COLO668 (cell line): Measurements from ENCODE around the gene DEGS2.

Experiments
- DNase-seq: peaks from one replicate; lab custom pipeline; 2025; ENCODE audit not compliant: unreplicated experiment; lab: John Stamatoyannopoulos, UW

DEGS2 gene

GRCh38 chr14:100117026-100117425 is 42.4 kb downstream of the DEGS2 start:
- DNase-seq = no peak

DNA sequence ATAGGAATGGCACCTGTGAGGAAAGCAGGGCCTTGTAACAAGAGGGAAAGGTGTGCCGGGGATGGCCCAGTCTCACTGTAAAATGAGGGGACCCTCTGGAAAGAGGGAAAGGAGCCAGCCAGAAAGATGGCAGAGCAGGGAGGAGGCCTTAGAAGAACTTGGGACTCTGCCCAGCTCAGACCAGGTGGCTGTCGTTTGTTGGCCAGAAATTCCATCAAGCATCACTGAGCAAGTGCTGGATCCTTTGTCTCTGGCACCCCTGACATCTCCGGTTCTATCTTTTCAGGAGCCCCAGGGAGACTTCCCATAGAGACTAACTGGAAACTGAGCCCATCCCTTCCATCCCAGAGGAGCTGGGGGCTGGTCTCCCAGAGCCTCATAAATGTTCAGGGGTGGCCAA is 43.3 kb downstream of the DEGS2 start:
- DNase-seq = no peak

GRCh38 chr14:100115726-100116125 is 43.7 kb downstream of the DEGS2 start:
- DNase-seq = no peak

DNA sequence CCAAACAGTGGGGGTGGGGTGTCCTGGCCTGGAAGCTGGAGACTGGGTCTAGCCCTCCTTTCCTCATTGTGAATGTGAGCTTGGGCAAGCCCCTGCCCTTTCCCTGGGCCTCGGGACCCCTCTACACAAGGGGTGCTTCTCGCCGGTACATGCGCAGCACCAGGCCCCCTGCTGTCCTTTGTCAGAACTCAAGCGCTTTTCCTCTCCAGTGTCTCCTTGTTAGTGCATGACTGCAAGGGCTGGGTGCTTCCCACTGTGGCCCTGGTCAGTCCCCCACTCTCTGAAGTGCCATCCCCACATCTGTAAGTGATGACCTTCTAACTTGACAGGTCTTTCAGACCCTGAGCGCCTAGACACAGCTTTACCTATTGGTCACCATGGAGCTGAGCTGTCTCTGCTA is 44.2 kb downstream of the DEGS2 start:
- DNase-seq = no peak

GRCh38 chr14:100114109-100114765 is 45.2 kb downstream of the DEGS2 start:
- no peak for DNase-seq

- DNase-seq = no peak
These were observed 47.3 kb downstream of the DEGS2 start for GRCh38 chr14:100111931-100112704.

GRCh38 chr14:100110816-100111215 is 48.6 kb downstream of the DEGS2 start:
- DNase-seq = no peak

DNA sequence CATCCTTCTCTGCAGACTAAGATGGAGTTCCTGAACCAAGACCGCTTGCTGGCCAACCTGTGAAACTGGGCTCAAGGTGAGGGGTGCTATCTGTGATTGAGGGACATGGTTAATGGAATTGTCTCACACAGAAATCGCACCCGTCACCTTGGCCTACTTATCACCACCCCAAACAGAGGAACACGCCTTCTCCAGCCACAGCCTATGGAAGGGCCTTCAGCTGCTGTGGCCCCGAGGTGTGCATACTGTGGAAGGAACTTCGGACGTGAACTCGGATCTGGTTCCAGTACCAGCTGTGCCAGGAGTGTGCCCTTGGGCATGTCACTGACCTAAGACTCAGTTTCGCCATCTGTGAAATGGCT is 49.9 kb downstream of the DEGS2 start:
- DNase-seq = no peak

DNA sequence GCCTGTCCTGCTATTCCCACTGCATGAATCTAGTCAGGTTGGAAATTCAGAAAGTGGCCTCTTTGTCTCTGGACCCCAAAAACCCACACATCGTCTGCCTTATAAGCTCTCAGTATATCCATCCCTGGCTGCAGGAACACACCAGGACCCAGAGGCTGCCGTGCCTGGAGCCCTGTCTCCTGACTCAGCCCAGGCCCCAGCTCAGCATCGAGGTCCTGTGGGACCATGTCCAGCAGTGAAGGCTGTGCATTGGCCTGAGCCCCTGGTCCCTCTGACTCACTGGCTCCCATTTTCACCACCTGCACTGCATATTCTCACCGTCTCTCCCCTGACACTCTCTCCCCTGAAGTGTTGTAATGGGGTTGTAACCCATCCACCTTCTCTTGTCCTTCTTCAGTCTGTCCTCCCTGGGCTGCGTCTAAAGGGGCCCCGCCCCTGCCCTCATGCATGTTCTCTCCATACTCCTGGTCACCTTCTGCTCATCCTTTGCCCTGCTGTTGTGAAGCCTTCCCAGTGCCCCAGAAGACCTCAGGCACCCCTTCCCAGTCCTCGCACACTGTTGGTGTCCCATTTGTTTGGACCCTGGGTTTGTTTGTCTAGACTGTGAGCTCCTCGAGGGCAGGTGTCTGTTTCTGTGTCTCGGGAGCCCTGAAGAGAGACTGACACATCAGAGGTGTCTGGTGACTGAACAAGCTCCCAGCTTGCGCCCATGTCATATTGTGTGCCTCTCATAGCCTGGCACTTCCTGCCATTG is 50.4 kb downstream of the DEGS2 start:
- no peak for DNase-seq

DNA sequence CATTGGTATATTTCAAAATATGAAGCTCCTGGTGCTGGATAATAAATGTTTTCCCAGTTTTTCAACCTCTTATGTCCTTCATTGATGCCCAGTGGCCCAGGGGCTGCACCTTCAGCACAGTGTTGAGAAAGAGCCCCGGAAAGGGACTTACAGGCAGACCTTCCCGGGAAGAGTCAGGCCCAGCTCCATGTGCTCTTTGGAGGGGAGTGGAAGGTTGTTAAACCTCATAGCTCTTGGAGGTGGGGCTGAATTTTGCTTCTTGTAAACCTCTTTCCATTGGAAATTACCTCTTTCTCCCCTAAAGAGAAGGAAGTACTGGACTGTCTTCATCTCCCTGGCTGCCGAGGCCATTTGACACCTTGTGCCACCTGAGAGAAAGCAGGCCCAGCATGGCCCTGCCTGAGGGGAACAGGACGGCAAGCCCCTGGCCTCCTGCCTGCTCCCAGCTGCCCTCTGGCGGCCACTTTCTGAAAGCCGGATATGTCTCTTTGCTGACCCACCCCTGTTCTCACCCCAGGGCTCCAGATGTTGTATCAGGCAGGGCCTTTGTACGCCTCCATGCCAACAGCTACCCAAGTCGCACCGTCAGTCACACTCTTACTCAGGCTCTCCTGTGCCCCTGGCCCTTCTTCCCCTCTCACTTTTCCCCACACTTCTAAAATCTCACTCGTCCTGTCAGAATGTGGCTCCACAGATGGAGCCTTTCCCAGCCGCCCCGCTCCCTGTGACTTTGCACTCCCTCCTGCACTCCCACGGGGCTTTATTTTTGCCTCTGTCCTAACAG is 51.2 kb downstream of the DEGS2 start:
- peak; percentile 81 for DNase-seq

DNA sequence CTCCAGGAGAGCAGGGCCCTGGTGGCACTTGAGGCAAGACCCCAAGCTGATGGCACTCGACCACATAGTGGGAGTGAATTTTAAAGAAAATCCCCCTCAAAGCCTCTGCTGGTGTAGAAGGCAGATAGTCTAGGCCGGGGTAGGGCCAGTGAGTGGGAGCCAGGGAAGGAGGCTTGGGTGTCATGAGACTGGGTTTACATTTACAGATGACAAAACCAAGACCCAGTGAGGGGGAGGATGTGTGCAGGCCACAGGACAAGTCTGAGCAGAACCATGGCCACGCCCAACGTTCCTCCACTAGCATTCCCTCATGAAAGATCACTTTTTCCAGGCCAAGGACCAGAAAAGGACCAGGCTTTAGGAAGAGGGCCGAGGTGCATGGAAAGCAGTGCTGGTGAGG is 52.2 kb downstream of the DEGS2 start:
- DNase-seq = no peak

- no peak for DNase-seq
These were observed 53.0 kb downstream of the DEGS2 start for GRCh38 chr14:100106250-100107112.

GRCh38 chr14:100105357-100106169 is 53.9 kb downstream of the DEGS2 start:
- DNase-seq = no peak

- DNase-seq = no peak
These were observed 54.7 kb downstream of the DEGS2 start for GRCh38 chr14:100104523-100105300.

- no peak for DNase-seq
These were observed 55.5 kb downstream of the DEGS2 start for GRCh38 chr14:100104006-100104352.

DNA sequence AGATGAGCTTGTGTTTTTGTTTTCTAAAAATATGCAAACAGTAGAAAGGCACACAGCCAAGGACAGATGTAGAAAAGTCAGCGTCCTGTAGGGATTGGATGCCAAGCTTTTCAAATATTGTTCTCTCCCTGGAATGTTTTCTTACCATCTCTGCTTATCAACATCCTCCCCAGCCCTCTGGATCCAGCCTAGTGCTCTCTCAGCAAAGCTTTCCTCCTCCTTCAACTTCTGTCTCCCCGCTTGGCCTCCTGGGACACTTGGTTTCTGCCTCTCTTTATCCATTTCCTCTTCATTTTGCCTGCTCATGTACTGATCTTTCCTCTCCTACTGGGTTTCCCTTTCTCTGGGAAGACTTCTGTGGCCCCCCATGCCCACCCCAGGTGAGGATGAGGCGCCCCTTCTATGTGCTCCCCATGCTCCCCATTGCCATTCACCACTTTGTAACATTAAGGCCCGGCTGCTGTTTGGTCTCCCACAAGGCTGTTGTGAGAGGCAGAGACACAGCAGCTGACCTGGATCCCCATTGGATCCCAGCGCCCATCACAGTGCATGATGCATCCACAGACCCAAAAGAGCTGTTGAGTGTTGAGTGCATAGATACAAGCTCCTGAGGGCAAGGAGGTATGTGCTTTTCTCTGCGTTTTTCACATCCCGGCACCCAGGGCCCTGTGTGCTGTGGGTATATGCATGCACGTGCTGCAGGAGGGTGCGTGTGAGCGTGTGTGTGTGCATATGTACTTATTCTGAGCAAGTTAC is 56.0 kb downstream of the DEGS2 start:
- DNase-seq = no peak

DNA sequence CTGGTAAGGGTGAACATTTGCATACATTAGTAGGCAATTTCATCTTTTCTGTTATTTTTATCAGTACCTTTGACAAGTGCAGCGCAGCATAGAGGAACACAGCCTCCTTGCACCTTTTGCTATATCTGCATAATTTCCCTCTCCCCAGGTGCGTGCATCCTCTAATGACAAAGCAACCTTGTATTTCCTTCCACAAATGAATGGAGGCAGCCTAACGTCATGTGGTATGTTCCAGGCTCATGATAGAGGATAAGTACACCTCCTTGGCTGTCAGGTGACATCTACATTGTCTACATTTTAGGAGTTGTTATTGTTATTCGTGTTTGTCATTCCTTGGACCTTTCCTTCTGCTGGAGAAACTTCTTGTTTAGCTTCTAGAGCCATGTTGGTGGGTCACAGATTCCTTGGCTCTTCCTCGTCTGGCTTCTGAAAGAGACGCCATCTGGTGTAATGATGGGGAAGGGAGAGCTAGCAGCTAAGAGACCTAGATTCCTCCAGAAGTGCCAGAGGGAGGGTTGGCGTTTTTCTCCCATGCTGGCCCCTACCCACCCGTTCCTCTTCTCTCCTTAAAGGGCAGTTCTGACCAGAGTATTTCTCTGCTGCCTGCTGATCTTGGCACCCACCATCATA is 57.2 kb downstream of the DEGS2 start:
- no peak for DNase-seq
